Lower leg skin (tissue), 3 donors: Measurements from ENCODE around the gene ACSM5.
"Not testable (repeated sequence)": the region's sequence is repeated elsewhere in the genome, so short reads cannot be mapped to it uniquely, and the experiment has no call there.

Experiments
- POLR2A ChIP-seq, 2 donors: fragments of 450-650 bp; IDR thresholded peaks; one replicate each; pipeline ENCODE4 v1.6.1; 2016 to 2017; ENCODE audit warnings: antibody characterized with exemption in 2 of 2, mild to moderate bottlenecking in 1 of 2, moderate library complexity in 1 of 2
- TF ChIP-seq, protein P1 (sequence below), 3 donors: fragments of 450-650 bp; IDR thresholded peaks; one replicate each; pipeline ENCODE4 v1.5.1; 2016; ENCODE audit warnings: antibody characterized with exemption in 3 of 3, mild to moderate bottlenecking in 3 of 3, moderate library complexity in 2 of 3

DNA sequence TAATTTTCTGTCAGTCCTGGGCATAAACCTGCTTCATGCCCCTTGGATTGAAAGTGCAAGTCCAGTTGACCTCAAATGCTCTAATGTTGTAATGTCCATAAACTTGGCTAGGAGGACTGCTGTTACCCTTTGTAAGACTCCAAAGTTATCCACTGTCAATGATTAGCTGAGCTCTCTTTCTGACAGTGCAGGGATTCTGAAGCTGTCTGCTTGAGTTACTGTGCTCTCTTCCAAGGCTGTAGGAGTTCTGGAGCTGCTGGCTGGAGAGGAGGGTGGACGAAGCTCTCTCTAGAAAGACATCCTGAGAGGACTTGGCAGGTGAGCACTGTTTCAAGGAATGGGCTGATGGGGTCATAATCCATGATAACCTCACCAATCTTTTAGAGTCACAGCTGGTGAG is 42.0 kb downstream of the ACSM5 start, which contains the start of gene ACSM2A:
- TF ChIP-seq, protein P1, sequence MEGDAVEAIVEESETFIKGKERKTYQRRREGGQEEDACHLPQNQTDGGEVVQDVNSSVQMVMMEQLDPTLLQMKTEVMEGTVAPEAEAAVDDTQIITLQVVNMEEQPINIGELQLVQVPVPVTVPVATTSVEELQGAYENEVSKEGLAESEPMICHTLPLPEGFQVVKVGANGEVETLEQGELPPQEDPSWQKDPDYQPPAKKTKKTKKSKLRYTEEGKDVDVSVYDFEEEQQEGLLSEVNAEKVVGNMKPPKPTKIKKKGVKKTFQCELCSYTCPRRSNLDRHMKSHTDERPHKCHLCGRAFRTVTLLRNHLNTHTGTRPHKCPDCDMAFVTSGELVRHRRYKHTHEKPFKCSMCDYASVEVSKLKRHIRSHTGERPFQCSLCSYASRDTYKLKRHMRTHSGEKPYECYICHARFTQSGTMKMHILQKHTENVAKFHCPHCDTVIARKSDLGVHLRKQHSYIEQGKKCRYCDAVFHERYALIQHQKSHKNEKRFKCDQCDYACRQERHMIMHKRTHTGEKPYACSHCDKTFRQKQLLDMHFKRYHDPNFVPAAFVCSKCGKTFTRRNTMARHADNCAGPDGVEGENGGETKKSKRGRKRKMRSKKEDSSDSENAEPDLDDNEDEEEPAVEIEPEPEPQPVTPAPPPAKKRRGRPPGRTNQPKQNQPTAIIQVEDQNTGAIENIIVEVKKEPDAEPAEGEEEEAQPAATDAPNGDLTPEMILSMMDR (IDR thresholded peaks at IDR 0.05): not testable (repeated sequence)
- not testable (repeated sequence) for TF ChIP-seq POLR2A (IDR thresholded peaks at IDR 0.05)
